Suppressor macrophage (primary cell): ENCODE results near the gene ZNF500.
"Not testable (repeated sequence)": the region's sequence is repeated elsewhere in the genome, so short reads cannot be mapped to it uniquely, and the experiment has no call there.

Source experiments
- DNase-seq, 4 experiments: peaks; one replicate each; pipeline ENCODE4 v3.0.0-alpha.2; 2020 to 2022

The ZNF500 gene

GRCh38 chr16:4796982-4797804 is 30.2 kb upstream of the ZNF500 start:
- DNase-seq = no peak

- DNase-seq = no peak
These were observed 29.0 kb upstream of the ZNF500 start for GRCh38 chr16:4795828-4796572.

GRCh38 chr16:4795181-4795827 is 28.3 kb upstream of the ZNF500 start, which contains the start of gene SMIM22:
Gene SMIM22, plus strand, starts transcription at chr16:4795369. Its CDS starts 366 bp downstream, at chr16:4795735.
- DNase-seq = no peak

- DNase-seq = no peak
These were observed 26.1 kb upstream of the ZNF500 start for GRCh38 chr16:4792951-4793513.

- DNase-seq = no peak
These were observed 23.9 kb upstream of the ZNF500 start for GRCh38 chr16:4790871-4791270.

GRCh38 chr16:4790261-4790660 is 23.3 kb upstream of the ZNF500 start:
- no peak for DNase-seq

GRCh38 chr16:4788910-4789309 is 21.9 kb upstream of the ZNF500 start:
- DNase-seq = no peak

GRCh38 chr16:4788489-4788889 is 21.5 kb upstream of the ZNF500 start:
- no peak for DNase-seq

GRCh38 chr16:4787627-4788482 is 20.9 kb upstream of the ZNF500 start, which contains the start of gene SEPTIN12:
Gene SEPTIN12, minus strand, starts transcription at chr16:4788345. Its CDS starts 700 bp downstream, at chr16:4787645.
- no peak for DNase-seq

GRCh38 chr16:4787068-4787467 is 20.1 kb upstream of the ZNF500 start:
- no peak for DNase-seq

- DNase-seq = no peak
These were observed 18.9 kb upstream of the ZNF500 start for GRCh38 chr16:4785758-4786433.

GRCh38 chr16:4784444-4784987 is 17.6 kb upstream of the ZNF500 start:
- DNase-seq = not testable (repeated sequence)

- no peak for DNase-seq
These were observed 17.0 kb upstream of the ZNF500 start for GRCh38 chr16:4783951-4784336.

- DNase-seq = no peak
These were observed 16.4 kb upstream of the ZNF500 start for GRCh38 chr16:4783251-4783950.

- peak in 1 of 4 experiments; percentile 4 for DNase-seq
These were observed 13.3 kb upstream of the ZNF500 start for GRCh38 chr16:4780235-4780634.

- no peak for DNase-seq
These were observed 11.1 kb upstream of the ZNF500 start for GRCh38 chr16:4778050-4778392.

- DNase-seq = no peak
These were observed 10.5 kb upstream of the ZNF500 start for GRCh38 chr16:4777339-4778049.

- no peak for DNase-seq
These were observed 9.3 kb upstream of the ZNF500 start for GRCh38 chr16:4776141-4776705.

GRCh38 chr16:4775005-4775404 is 8.0 kb upstream of the ZNF500 start:
- DNase-seq = no peak
